GM12878 (cell line): ENCODE results near the gene AGAP1. TPM values are rescaled to one million over a fixed set of nuclear protein-coding genes. Genes with fewer than 3 reads are reported as not detected.

Experiments used
- ATAC-seq: fragments of 200-7000 bp; cut with Tn5 transposase; 3 replicates; pipeline ENCODE4 v1.9.1; 2020; ENCODE audit warnings: mild to moderate bottlenecking, moderate library complexity
- BruUV-seq: library from RNA; stranded (reverse); fragments of 400-500 nt; replicated peaks from 2 replicates; lab custom pipeline; 2021; lab: Mats Ljungman, UMichigan
- CTCF ChIA-PET: fragments of 300-600 bp; sonication (Branson Sonifier 250); formaldehyde crosslinking; extraction: SDS; loops from one replicate; lab custom pipeline; 2021; ENCODE audit warnings: inconsistent platforms; lab: Yijun Ruan, JAX
- POLR2A ChIA-PET: fragments of 350-600 bp; formaldehyde crosslinking; extraction: SDS; loops from one replicate; lab custom pipeline; 2021; ENCODE audit warnings: inconsistent platforms; lab: Charles Lee
- RAD21 ChIA-PET: fragments of 300-600 bp; sonication (Branson Sonifier 250); formaldehyde crosslinking; loops from one replicate; lab custom pipeline; 2023; ENCODE audit warnings: antibody characterized with exemption; ENCODE audit not compliant: unreplicated experiment; lab: Charles Lee
- SMC1A ChIA-PET: fragments of 300-600 bp; sonication (Branson Sonifier 250); formaldehyde crosslinking; loops from one replicate; lab custom pipeline; 2023; ENCODE audit not compliant: unreplicated experiment, uncharacterized antibody; lab: Charles Lee
- DNase-seq: peaks from one replicate; pipeline ENCODE4 v3.0.0-alpha.2; 2011; ENCODE audit warnings: low read depth, low spot score
- FAIRE-seq: peaks from 3 replicates; lab custom pipeline; 2011; peaks lifted over from hg19 to GRCh38; lab: Jason Lieb, UNC
- H2AFZ ChIP-seq: 2 replicates; pipeline ENCODE4 v1.6.0; 2011; ENCODE audit warnings: low read depth, low read length, control low read depth; ENCODE audit not compliant: control insufficient read depth
- H3K27ac ChIP-seq: 2 replicates; pipeline ENCODE4 v1.5.1; 2011; ENCODE audit warnings: control low read depth; ENCODE audit not compliant: control insufficient read depth, insufficient read depth
- H3K27me3 ChIP-seq, 2 experiments: replicated peaks in 1 of 2; 2 replicates each; pipeline versions ENCODE4 v1.6.0 to v1.6.1; 2011; ENCODE audit warnings: low read length in 1 of 2; ENCODE audit not compliant: control insufficient read depth in 2 of 2, insufficient read depth in 2 of 2
- H3K36me3 ChIP-seq, 2 experiments: 2 replicates each; pipeline ENCODE4 v1.5.1; 2011; ENCODE audit warnings: low read length in 1 of 2; ENCODE audit not compliant: control insufficient read depth in 2 of 2, insufficient read depth in 2 of 2
- H3K4me1 ChIP-seq: 2 replicates; pipeline ENCODE4 v1.6.1; 2011; ENCODE audit warnings: mild to moderate bottlenecking, low read length, moderate library complexity, mixed read lengths; ENCODE audit not compliant: control insufficient read depth, insufficient read depth
- H3K4me2 ChIP-seq: 2 replicates; pipeline ENCODE4 v1.6.0; 2011; ENCODE audit warnings: control low read depth; ENCODE audit not compliant: control insufficient read depth, insufficient read depth
- H3K4me3 ChIP-seq: fragments of 200-600 bp; sonication (generic); 2 replicates; pipeline ENCODE4 v1.5.1; 2016
- H3K79me2 ChIP-seq: 2 replicates; pipeline ENCODE4 v1.6.0; 2011; ENCODE audit warnings: low read length; ENCODE audit not compliant: control insufficient read depth, insufficient read depth
- H3K9ac ChIP-seq: 2 replicates; pipeline ENCODE4 v1.8.0; 2011; ENCODE audit warnings: low read length, control low read depth, mixed read lengths; ENCODE audit not compliant: control insufficient read depth, insufficient read depth
- H3K9me3 ChIP-seq: replicated peaks from 3 replicates; pipeline ENCODE4 v1.5.1; 2011; ENCODE audit warnings: mild to moderate bottlenecking, low read length; ENCODE audit not compliant: control insufficient read depth, insufficient read depth
- H4K20me1 ChIP-seq: 2 replicates; pipeline ENCODE4 v1.6.0; 2011; ENCODE audit not compliant: control insufficient read depth, insufficient read depth
- CREM ChIP-seq: IDR thresholded peaks from 2 replicates; pipeline ENCODE4 v1.6.1; 2014; ENCODE audit warnings: antibody characterized with exemption, low read depth
- EED ChIP-seq: sonication (generic); IDR thresholded peaks from 2 replicates; pipeline ENCODE4 v1.6.1; 2016; ENCODE audit warnings: antibody characterized with exemption, low read depth
- FOXM1 ChIP-seq: IDR thresholded peaks from 2 replicates; pipeline ENCODE4 v1.6.1; 2012; ENCODE audit warnings: low read depth, mild to moderate bottlenecking, inconsistent platforms, low read length, moderate library complexity
- GATAD2B ChIP-seq: fragments of 450-650 bp; conservative IDR thresholded peaks from 2 replicates; pipeline ENCODE4 v1.6.1; 2017; ENCODE audit warnings: low read depth, mild to moderate bottlenecking, moderate library complexity
- IRF3 ChIP-seq: fragments of 450-650 bp; IDR thresholded peaks from 2 replicates; pipeline ENCODE4 v1.6.1; 2014; ENCODE audit warnings: mild to moderate bottlenecking
- IRF5 ChIP-seq: fragments of 450-650 bp; IDR thresholded peaks from 2 replicates; pipeline ENCODE4 v1.6.1; 2017; ENCODE audit warnings: borderline replicate concordance
- MEF2B ChIP-seq: fragments of 450-650 bp; IDR thresholded peaks from 2 replicates; pipeline ENCODE4 v1.6.1; 2018; ENCODE audit warnings: mild to moderate bottlenecking, moderate library complexity; ENCODE audit not compliant: partially characterized antibody, poor library complexity, severe bottlenecking
- MTA3 ChIP-seq: IDR thresholded peaks from 2 replicates; pipeline ENCODE4 v1.6.1; 2012; ENCODE audit warnings: low read length, inconsistent platforms, borderline replicate concordance
- NR2F1 ChIP-seq: fragments of 450-650 bp; conservative IDR thresholded peaks from 2 replicates; pipeline ENCODE4 v1.6.1; 2017; ENCODE audit warnings: mild to moderate bottlenecking
- POLR2AphosphoS2 ChIP-seq: IDR thresholded peaks from 2 replicates; pipeline ENCODE4 v1.6.1; 2011; ENCODE audit warnings: low read depth, mild to moderate bottlenecking, low read length, improper control_type of control experiment, moderate library complexity
- PRDM15 ChIP-seq: fragments of 450-650 bp; formaldehyde crosslinking; IDR thresholded peaks from 2 replicates; pipeline ENCODE4 v1.4.0; 2020; ENCODE audit warnings: mild to moderate bottlenecking, moderate library complexity
- RAD51 ChIP-seq: fragments of 450-650 bp; IDR thresholded peaks from 2 replicates; pipeline ENCODE4 v1.6.1; 2016; ENCODE audit warnings: moderate library complexity, mild to moderate bottlenecking, inconsistent platforms
- RB1 ChIP-seq: fragments of 450-650 bp; formaldehyde crosslinking; IDR thresholded peaks from 2 replicates; pipeline ENCODE4 v1.6.1; 2017; ENCODE audit warnings: mild to moderate bottlenecking, borderline replicate concordance
- SIN3A ChIP-seq: IDR thresholded peaks from 2 replicates; pipeline ENCODE4 v1.6.1; 2012; ENCODE audit warnings: low read depth, low read length, improper control_type of control experiment
- SIX5 ChIP-seq: IDR thresholded peaks from 2 replicates; pipeline ENCODE4 v1.6.1; 2011; ENCODE audit warnings: mild to moderate bottlenecking, low read depth, low read length, moderate library complexity; ENCODE audit not compliant: severe bottlenecking
- SMARCA5 ChIP-seq: fragments of 450-650 bp; IDR thresholded peaks from 2 replicates; pipeline ENCODE4 v1.6.1; 2017; ENCODE audit warnings: mild to moderate bottlenecking
- SMC3 ChIP-seq: IDR thresholded peaks from 2 replicates; pipeline ENCODE4 v1.6.1; 2011; ENCODE audit warnings: low read length, improper control_type of control experiment, borderline replicate concordance
- TARDBP ChIP-seq: IDR thresholded peaks from 2 replicates; pipeline ENCODE4 v1.6.1; 2016; ENCODE audit warnings: borderline replicate concordance
- WGBS: methylation state at CpG from one replicate; pipeline ENCODE4 v1.1.6; 2016; ENCODE audit warnings: low lambda C conversion rate; ENCODE audit not compliant: insufficient replicate concordance, insufficient coverage; ENCODE audit errors: missing lambda C conversion rate; 5-methylcytosine and 5-hydroxymethylcytosine counted together
- in situ Hi-C: fragments of 300-500 bp; cut with MboI; formaldehyde crosslinking; loops from 9 replicates; pipeline ENCODE4 v1.14.3; 2018; ENCODE audit warnings: mixed read lengths
- intact Hi-C: fragments of 100-400 bp; cut with micrococcal nuclease; formaldehyde crosslinking; loops from one replicate; pipeline ENCODE4 v1.14.2; 2022; ENCODE audit not compliant: unreplicated experiment
- polyA plus RNA-seq, 11 experiments: library from polyadenylated mRNA; depleted of rRNA in 4 of 11; unstranded in 6 of 11; stranded (reverse) in 5 of 11; fragments of >200 nt; fragmentation: Nextera tagmentation in 4 of 11; fragmentation: Illumina TruSeq in 1 of 11; extraction: Ambion mirVana in 4 of 11; extraction: Trizol in 1 of 11; gene quantifications; 1 replicate in 1 of 11; 2 replicates in 10 of 11; pipeline versions ENCODE4 v1.2.1 to v1.2.3, GENCODE V29; 2011 to 2016; ENCODE audit warnings: inconsistent platforms in 2 of 11, missing spikeins in 2 of 11, low read depth in 1 of 11
- total RNA-seq, 4 experiments: library from RNA; depleted of rRNA in 3 of 4; stranded (reverse); fragments of >200 nt in 3 of 4; fragmentation: Illumina TruSeq in 1 of 4; extraction: Trizol in 1 of 4; gene quantifications; 2 replicates each; pipeline versions ENCODE4 v1.2.1 to v1.2.3, GENCODE V29; 2013 to 2021

AGAP1 gene
- total and polyA plus RNA-seq, 10 of the 15 experiments (the other 5 are each of a cell fraction or from before 2014, with no cell fraction given): 0.05 to 0.15 (median 0.06) TPM; not detected in 7

GRCh38 chr2:235725016-235725489 is 231.2 kb downstream of the AGAP1 start:
- Histone ChIP-seq H3K79me2 (no peaks in the 10 kb centered on the region), H3K27me3 (peaks cover 2% of the 10 kb centered on the region in 2 experiments; a peak in 2 of 4 replicates), H3K27ac (no peak overlapping the region), H4K20me1 (no peaks in the 10 kb centered on the region), H3K36me3 (no peaks in the 10 kb centered on the region), H3K9me3 (no peaks in the 10 kb centered on the region), H3K4me3 (no peak overlapping the region), H2AFZ (no peak overlapping the region), H3K4me2 (no peak overlapping the region), H3K9ac (no peak overlapping the region), H3K4me1 (no peaks in the 10 kb centered on the region)
- intact Hi-C loops: no loop called here
- 28% methylated on average over 8 of the region's 8 CpGs for WGBS
- in situ Hi-C loops: no loop called here
- ATAC-seq (no peak), FAIRE-seq (no peak), DNase-seq (no peak)
- CTCF ChIA-PET: interaction anchor here (0.6 to 1.9 kb wide), 2 partner anchors 41 to 1180 kb away, joined by 3 to 6 read pairs; no protein-coding TSS in a partner anchor
- SMC1A ChIA-PET: no interaction called here
- BruUV-seq: no TSS peak
- no peak for TF ChIP-seq SIX5
- no peak for TF ChIP-seq SMARCA5
- no peak for TF ChIP-seq GATAD2B
- no peak for TF ChIP-seq SMC3
- no peak for TF ChIP-seq NR2F1
- no peak for TF ChIP-seq TARDBP
- no peak for TF ChIP-seq RAD51
- TF ChIP-seq FOXM1: no peak
- no peak for TF ChIP-seq RB1
- TF ChIP-seq POLR2AphosphoS2: no peak
- TF ChIP-seq SIN3A: no peak
- no peak for TF ChIP-seq MTA3
- no peak for TF ChIP-seq MEF2B
- TF ChIP-seq CREM: no peak
- no peak for TF ChIP-seq IRF3
- TF ChIP-seq PRDM15 (CRISPR knock-in tag): no peak
- no peak for TF ChIP-seq IRF5
- no peak for TF ChIP-seq EED
- RAD21 ChIA-PET: no interaction called here
- POLR2A ChIA-PET: no interaction called here
